ENCODE results near the gene MKLN1. TPM values are rescaled to one million over a fixed set of nuclear protein-coding genes. Genes with fewer than 3 reads are reported as not detected.

The MKLN1 gene
- total and polyA plus RNA-seq, 2 of the 13 experiments (the other 11 are each of a cell fraction or from before 2014, with no cell fraction given) = 33.6 to 43.5 TPM

- TF ChIP-seq CSRNP2 (CRISPR knock-in tag; conservative IDR thresholded peaks at IDR 0.05; ENCODE audit: low read depth) (peak; percentile 93), ZFP36 (IDR thresholded peaks at IDR 0.05; ENCODE audit: borderline replicate concordance, low read depth, low read length, partially characterized antibody) (no peak), ATM (IDR thresholded peaks at IDR 0.05; ENCODE audit: borderline replicate concordance) (no peak), ONECUT2 (CRISPR knock-in tag; IDR thresholded peaks at IDR 0.05) (no peak), REPIN1 (CRISPR knock-in tag; IDR thresholded peaks at IDR 0.05; ENCODE audit: borderline replicate concordance, low read depth) (peak; percentile 91), WIZ (CRISPR knock-in tag; IDR thresholded peaks at IDR 0.05) (0 out of 2 replicates have a peak, but pooled peaks have one; percentile 22), NONO (IDR thresholded peaks at IDR 0.05) (no peak), NONO (CRISPR knock-in tag; conservative IDR thresholded peaks at IDR 0.05) (peak; percentile 85), ZNF34 (CRISPR knock-in tag; IDR thresholded peaks at IDR 0.05; ENCODE audit: borderline replicate concordance) (0 out of 2 replicates have a peak, but pooled peaks have one; percentile 47), AGO1 (IDR thresholded peaks at IDR 0.05; ENCODE audit: low read depth, low read length, poor library complexity, severe bottlenecking) (peak; percentile 35), ZNF180 (CRISPR knock-in tag; IDR thresholded peaks at IDR 0.05; ENCODE audit: borderline replicate concordance, low read depth) (no peak), HOXA7 (CRISPR knock-in tag; IDR thresholded peaks at IDR 0.05) (peak; percentile 92; the same call in 1 of the 2 replicates), CHD2 (IDR thresholded peaks at IDR 0.05; ENCODE audit: low read depth, low read length) (0 out of 2 replicates have a peak, but pooled peaks have one; percentile 29), DMAP1 (CRISPR knock-in tag; IDR thresholded peaks at IDR 0.05) (peak; percentile 87; the same call in 1 of the 2 replicates), KAT7 (CRISPR knock-in tag; IDR thresholded peaks at IDR 0.05; ENCODE audit: borderline replicate concordance) (peak; percentile 91; the same call in 1 of the 2 replicates), KMT2A (CRISPR knock-in tag; IDR thresholded peaks at IDR 0.05) (peak; percentile 96), KLF16 (CRISPR knock-in tag; IDR thresholded peaks at IDR 0.05) (peak in 1 of 2 experiments; percentile 89; a peak in 2 of 4 replicates), MNT (IDR thresholded peaks at IDR 0.05) (no peak), ZSCAN22 (CRISPR knock-in tag; IDR thresholded peaks at IDR 0.05) (peak; percentile 79), ZNF136 (CRISPR knock-in tag; IDR thresholded peaks at IDR 0.05; ENCODE audit: low read depth) (0 out of 2 replicates have a peak, but pooled peaks have one; percentile 76), MAFF (IDR thresholded peaks at IDR 0.05; ENCODE audit: low read depth, low read length) (no peak)
Measured at GRCh38 chr7:131327626-131328376, at the start of gene MKLN1 (continued).

All from HepG2 (cell line).